RKO (cell line): ENCODE data around the gene KIF12.
"Not testable (repeated sequence)": the region's sequence is repeated elsewhere in the genome, so short reads cannot be mapped to it uniquely, and the experiment has no call there.

Source experiments
- DNase-seq: peaks from one replicate; pipeline ENCODE4 v3.0.0-alpha.2; 2016; ENCODE audit warnings: low spot score

Gene KIF12

DNA sequence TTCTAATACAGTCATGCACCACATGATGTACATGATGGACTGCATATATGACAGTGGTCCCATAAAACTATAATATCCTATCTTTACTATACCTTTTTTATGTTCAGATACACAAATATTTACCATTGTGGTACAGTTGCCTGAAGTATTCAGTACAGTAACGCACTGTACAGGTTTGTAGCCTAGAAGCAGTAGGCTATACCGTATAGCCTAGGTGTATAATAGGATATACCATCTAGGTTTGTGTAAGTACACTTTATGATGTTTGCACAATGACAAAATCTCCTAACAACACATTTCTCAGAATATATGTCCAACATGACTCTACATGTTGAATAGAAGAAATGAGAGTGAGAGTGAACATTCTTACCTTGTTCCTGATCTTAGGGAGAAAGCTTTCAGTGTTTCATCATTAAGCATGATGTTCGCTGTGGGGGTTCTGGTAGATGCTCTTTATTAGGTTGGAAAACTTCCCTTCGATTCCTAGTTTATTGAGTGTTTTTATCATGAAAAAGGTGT, 52.8 kb downstream of the KIF12 start:
- DNase-seq, result no peak

DNA sequence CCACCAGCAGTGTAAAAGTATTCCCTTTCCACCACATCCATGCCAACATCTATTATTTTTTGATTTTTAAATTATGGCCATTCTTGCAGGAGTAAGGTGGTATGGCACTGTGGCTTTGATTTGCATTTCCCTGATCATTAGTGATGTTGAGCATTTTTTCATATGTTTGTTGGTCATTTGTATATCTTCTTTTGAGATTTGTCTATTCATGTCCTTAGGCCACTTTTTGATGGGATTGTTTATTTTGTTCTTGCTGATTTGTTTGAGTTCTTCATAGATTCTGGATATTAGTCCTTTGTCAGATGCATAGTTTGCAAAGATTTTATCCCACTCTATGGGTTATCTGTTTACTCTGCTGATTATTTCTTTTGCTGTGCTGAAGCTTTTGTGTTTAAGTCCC, 55.4 kb downstream of the KIF12 start:
- DNase-seq, result not testable (repeated sequence)
